MM.1S (cell line): Measurements from ENCODE around the gene HCFC2.
"Not testable (repeated sequence)": the region's sequence is repeated elsewhere in the genome, so short reads cannot be mapped to it uniquely, and the experiment has no call there.

Experiments used
- DNase-seq: peaks from one replicate; pipeline ENCODE4 v3.0.0-alpha.2; 2015
- H2AFZ ChIP-seq: fragments of 300-600 bp; sonication (generic); 2 replicates; pipeline ENCODE4 v1.6.0; 2016; ENCODE audit warnings: antibody characterized with exemption, low read length
- H3F3A ChIP-seq: fragments of 300-600 bp; sonication (generic); 2 replicates; pipeline ENCODE4 v1.6.1; 2016; ENCODE audit warnings: mild to moderate bottlenecking, antibody characterized with exemption, low read length, moderate library complexity, mixed read lengths; ENCODE audit not compliant: insufficient read depth
- H3K27ac ChIP-seq: fragments of 300-600 bp; sonication (generic); 2 replicates; pipeline ENCODE4 v1.5.1; 2016; ENCODE audit warnings: mild to moderate bottlenecking, low read length
- H3K27me3 ChIP-seq: fragments of 300-600 bp; sonication (generic); replicated peaks from 2 replicates; pipeline ENCODE4 v1.6.0; 2016; ENCODE audit warnings: low read length; ENCODE audit not compliant: insufficient read depth
- H3K36me3 ChIP-seq: fragments of 300-600 bp; sonication (generic); replicated peaks from 2 replicates; pipeline ENCODE4 v1.6.1; 2016; ENCODE audit warnings: mild to moderate bottlenecking, low read length, mixed read lengths; ENCODE audit not compliant: insufficient read depth
- H3K4me1 ChIP-seq: fragments of 300-600 bp; sonication (generic); 2 replicates; pipeline ENCODE4 v1.6.1; 2016; ENCODE audit warnings: low read length, mixed read lengths
- H3K4me2 ChIP-seq: fragments of 300-600 bp; sonication (generic); 2 replicates; pipeline ENCODE4 v1.6.0; 2016; ENCODE audit warnings: low read depth, low read length
- H3K4me3 ChIP-seq: fragments of 300-600 bp; sonication (generic); 2 replicates; pipeline ENCODE4 v1.5.1; 2016; ENCODE audit warnings: low read length, mixed read lengths
- H3K79me2 ChIP-seq: fragments of 300-600 bp; sonication (generic); 2 replicates; pipeline ENCODE4 v1.6.1; 2016; ENCODE audit warnings: mixed run types, low read length, mixed read lengths
- H3K9ac ChIP-seq: fragments of 300-600 bp; sonication (generic); 2 replicates; pipeline ENCODE4 v1.6.1; 2016; ENCODE audit warnings: low read length, mixed read lengths
- H3K9me2 ChIP-seq: fragments of 300-600 bp; sonication (generic); replicated peaks from 2 replicates; pipeline ENCODE4 v1.6.1; 2016; ENCODE audit warnings: mild to moderate bottlenecking, low read length, mixed read lengths; ENCODE audit not compliant: insufficient read depth
- H3K9me3 ChIP-seq: fragments of 300-600 bp; sonication (generic); replicated peaks from 2 replicates; pipeline ENCODE4 v1.6.1; 2016; ENCODE audit warnings: mild to moderate bottlenecking, low read length, mixed read lengths; ENCODE audit not compliant: insufficient read depth
- H4K20me1 ChIP-seq: fragments of 300-600 bp; sonication (generic); 2 replicates; pipeline ENCODE4 v1.6.1; 2016; ENCODE audit warnings: mild to moderate bottlenecking, low read length, moderate library complexity, mixed read lengths; ENCODE audit not compliant: insufficient read depth
- CTCF ChIP-seq: fragments of 300-600 bp; sonication (generic); IDR thresholded peaks from 2 replicates; pipeline ENCODE4 v1.5.1; 2016; ENCODE audit warnings: antibody characterized with exemption, low read length, mixed read lengths
- EZH2 ChIP-seq: fragments of 300-600 bp; sonication (generic); optimal IDR thresholded peaks from 2 replicates; pipeline ENCODE3; 2017; ENCODE audit warnings: low read depth, mild to moderate bottlenecking, antibody characterized with exemption, low read length, mixed read lengths
- EZH2phosphoT487 ChIP-seq: fragments of 300-600 bp; sonication (generic); IDR thresholded peaks from 2 replicates; pipeline ENCODE4 v1.6.1; 2018; ENCODE audit warnings: antibody characterized with exemption, low read length

The HCFC2 gene

DNA sequence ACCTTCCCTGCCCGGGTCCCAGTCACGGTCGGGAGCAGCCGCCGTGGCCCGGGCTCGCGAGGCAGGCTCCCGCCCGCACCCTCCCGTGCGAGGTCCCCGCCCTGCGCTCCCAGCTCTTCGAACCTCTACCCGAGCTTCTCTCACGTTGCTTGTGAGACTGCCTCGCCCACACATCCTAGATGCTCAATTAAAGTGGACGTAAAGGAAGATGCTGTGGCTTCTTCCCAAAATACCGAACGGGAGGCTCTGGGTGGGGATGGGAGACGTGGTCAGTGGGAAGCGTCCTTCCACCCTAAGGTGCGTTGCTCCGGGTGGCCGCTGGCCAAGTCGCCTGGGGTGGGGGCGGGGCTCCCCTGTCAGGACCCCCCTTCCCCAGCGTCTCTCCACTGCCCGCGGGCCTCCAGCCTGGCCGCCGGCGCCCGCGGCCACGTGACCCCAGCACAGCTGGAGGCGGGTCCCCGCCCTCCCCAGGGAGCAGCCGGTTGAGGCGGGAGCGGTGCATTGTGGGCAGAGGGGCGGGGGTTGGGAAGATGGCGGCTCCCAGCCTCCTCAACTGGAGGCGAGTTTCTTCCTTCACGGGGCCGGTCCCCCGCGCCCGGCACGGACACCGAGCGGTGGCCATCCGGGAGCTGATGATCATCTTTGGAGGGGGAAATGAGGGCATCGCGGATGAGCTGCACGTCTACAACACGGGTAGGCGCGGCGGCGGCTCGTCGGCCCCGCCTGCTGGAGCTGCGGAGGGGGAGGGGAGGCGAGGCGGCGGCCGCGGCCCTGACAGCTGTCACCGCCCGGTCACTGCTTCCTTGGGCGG, at the start of gene HCFC2:
HCFC2 (plus strand) TSS at position 501 of the 811 bp plus-strand sequence; CDS start at position 531, 30 bp downstream.
- Histone ChIP-seq H3K9me3 (no peaks in the 10 kb centered on the region), H3K9me2 (no peaks in the 10 kb centered on the region), H3K4me3 (peak within 1 kb of the TSS; percentile 84), H2AFZ (peak within 1 kb of the TSS; percentile 93), H3K27ac (peak within 1 kb of the TSS; percentile 82), H3K36me3 (no peaks in the 10 kb centered on the region), H4K20me1 (no peaks in the 10 kb centered on the region), H3F3A (peaks cover 12% of the 10 kb centered on the region), H3K27me3 (no peaks in the 10 kb centered on the region), H3K4me2 (peak within 1 kb of the TSS; percentile 79), H3K4me1 (peaks cover 15% of the 10 kb centered on the region), H3K9ac (peak within 1 kb of the TSS; percentile 76), H3K79me2 (peaks cover 40% of the 10 kb centered on the region)
- peak; percentile 94 for DNase-seq
- no peak for TF ChIP-seq CTCF
- TF ChIP-seq EZH2phosphoT487: no peak
- no peak for TF ChIP-seq EZH2

- DNase-seq, H4K20me1 ChIP-seq, H3K27ac ChIP-seq, H3K4me2 ChIP-seq, H3K9me3 ChIP-seq, H3F3A ChIP-seq, H3K4me3 ChIP-seq, H3K4me1 ChIP-seq, H3K79me2 ChIP-seq, H3K9me2 ChIP-seq, H3K9ac ChIP-seq, H3K27me3 ChIP-seq, H2AFZ ChIP-seq, H3K36me3 ChIP-seq: not testable (repeated sequence)
Measured at GRCh38 chr12:104021862-104022261, 42.5 kb upstream of the HCFC2 start.

DNA sequence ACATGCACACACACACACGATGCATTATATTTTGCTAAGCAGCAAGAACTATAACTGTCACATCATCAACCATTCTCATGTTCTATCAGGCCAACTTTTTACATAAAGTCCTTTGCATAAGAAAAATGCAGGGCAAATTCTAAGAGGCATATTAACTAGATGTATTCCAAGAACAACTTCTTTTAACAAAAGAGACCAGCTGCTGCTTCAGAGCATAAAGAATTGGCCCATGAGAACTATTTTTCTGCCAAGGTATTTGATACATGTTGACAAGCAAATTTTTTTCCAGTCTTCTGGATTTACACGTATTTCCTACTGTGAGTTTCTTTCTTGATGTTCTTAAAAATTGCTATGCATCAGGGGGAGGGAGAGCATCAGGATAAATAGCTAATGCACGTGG, 41.5 kb upstream of the HCFC2 start:
- no peaks in the 10 kb centered on the region for H3K4me1 ChIP-seq
- H3K9me3 ChIP-seq: no peaks in the 10 kb centered on the region
- H3K27me3 ChIP-seq: no peaks in the 10 kb centered on the region
- no peak overlapping the region for H3K4me2 ChIP-seq
- no peaks in the 10 kb centered on the region for H3K36me3 ChIP-seq
- no peaks in the 10 kb centered on the region for H3K79me2 ChIP-seq
- no peaks in the 10 kb centered on the region for H4K20me1 ChIP-seq
- H3K9ac ChIP-seq: no peak overlapping the region
- no peaks in the 10 kb centered on the region for H3F3A ChIP-seq
- no peak for TF ChIP-seq EZH2
- no peak overlapping the region for H3K4me3 ChIP-seq
- H3K9me2 ChIP-seq: no peaks in the 10 kb centered on the region
- H3K27ac ChIP-seq: no peak overlapping the region
- no peak overlapping the region for H2AFZ ChIP-seq
- no peak for DNase-seq

GRCh38 chr12:104023710-104024109, 40.6 kb upstream of the HCFC2 start:
- no peak overlapping the region for H3K4me3 ChIP-seq
- no peak overlapping the region for H3K27ac ChIP-seq
- no peak overlapping the region for H3K9ac ChIP-seq
- H3K27me3 ChIP-seq: no peaks in the 10 kb centered on the region
- H3K36me3 ChIP-seq: no peaks in the 10 kb centered on the region
- no peak overlapping the region for H2AFZ ChIP-seq
- no peak overlapping the region for H3K4me2 ChIP-seq
- no peaks in the 10 kb centered on the region for H3K9me3 ChIP-seq
- no peaks in the 10 kb centered on the region for H3F3A ChIP-seq
- DNase-seq: no peak
- H4K20me1 ChIP-seq: no peaks in the 10 kb centered on the region
- H3K4me1 ChIP-seq: no peaks in the 10 kb centered on the region
- no peaks in the 10 kb centered on the region for H3K79me2 ChIP-seq
- TF ChIP-seq CTCF (no peak), EZH2 (no peak), EZH2phosphoT487 (no peak)
- no peaks in the 10 kb centered on the region for H3K9me2 ChIP-seq
